HG03558 (cell line): ENCODE measurements around the gene L3HYPDH.
"Not testable (repeated sequence)": the region's sequence is repeated elsewhere in the genome, so short reads cannot be mapped to it uniquely, and the experiment has no call there.

ENCODE experiments used
- ATAC-seq: cut with Tn5 transposase; IDR thresholded peaks from one replicate; pipeline ENCODE4 v1.9.1; 2021; ENCODE audit warnings: moderate number of reproducible peaks; ENCODE audit not compliant: unreplicated experiment; ENCODE audit errors: extremely low read depth

L3HYPDH gene

GRCh38 chr14:59480166-59480565, 4.0 kb downstream of the L3HYPDH start:
- ATAC-seq = no peak

- no peak for ATAC-seq
Measured at GRCh38 chr14:59478540-59478939, 5.7 kb downstream of the L3HYPDH start.

GRCh38 chr14:59475709-59476108, 8.5 kb downstream of the L3HYPDH start:
- no peak for ATAC-seq

GRCh38 chr14:59474172-59474571, 10.0 kb downstream of the L3HYPDH start:
- no peak for ATAC-seq

- ATAC-seq = no peak
Measured at GRCh38 chr14:59465316-59466135, 18.7 kb downstream of the L3HYPDH start, which contains the start of gene GPR135. TSS of gene GPR135 (minus strand) at chr14:59465380. CDS start at chr14:59465226, 154 bp downstream.

GRCh38 chr14:59464486-59465315, 19.5 kb downstream of the L3HYPDH start:
- peak; percentile 36 for ATAC-seq

- ATAC-seq = peak; percentile 6
Measured at GRCh38 chr14:59463787-59464485, 20.3 kb downstream of the L3HYPDH start.

GRCh38 chr14:59461891-59462290, 22.3 kb downstream of the L3HYPDH start:
- no peak for ATAC-seq

GRCh38 chr14:59460378-59460777, 23.8 kb downstream of the L3HYPDH start:
- ATAC-seq = no peak

GRCh38 chr14:59458486-59458885, 25.7 kb downstream of the L3HYPDH start:
- ATAC-seq = no peak

- ATAC-seq = no peak
Measured at GRCh38 chr14:59455411-59455810, 28.8 kb downstream of the L3HYPDH start.

GRCh38 chr14:59454139-59454538, 30.1 kb downstream of the L3HYPDH start:
- no peak for ATAC-seq

- ATAC-seq = no peak
Measured at GRCh38 chr14:59451849-59452248, 32.4 kb downstream of the L3HYPDH start.

- ATAC-seq = no peak
Measured at GRCh38 chr14:59450716-59451115, 33.5 kb downstream of the L3HYPDH start.

- not testable (repeated sequence) for ATAC-seq
Measured at GRCh38 chr14:59448673-59449072, 35.5 kb downstream of the L3HYPDH start.

GRCh38 chr14:59439256-59439965, 44.8 kb downstream of the L3HYPDH start:
- no peak for ATAC-seq

- no peak for ATAC-seq
Measured at GRCh38 chr14:59438195-59438647, 46.0 kb downstream of the L3HYPDH start.

- no peak for ATAC-seq
Measured at GRCh38 chr14:59435987-59436386, 48.2 kb downstream of the L3HYPDH start.

GRCh38 chr14:59435101-59435500, 49.1 kb downstream of the L3HYPDH start:
- no peak for ATAC-seq

GRCh38 chr14:59429790-59430189, 54.4 kb downstream of the L3HYPDH start:
- no peak for ATAC-seq
